Adipose tissue (tissue), 3 donors: ENCODE results near the gene CALN1. TPM values are rescaled to one million over a fixed set of nuclear protein-coding genes. Genes with fewer than 3 reads are reported as not detected.
"Not testable (repeated sequence)": the region's sequence is repeated elsewhere in the genome, so short reads cannot be mapped to it uniquely, and the experiment has no call there.

Experiments used
- H3K27ac ChIP-seq: one replicate; pipeline ENCODE4 v1.5.1; 2013; ENCODE audit warnings: low read depth, low read length
- WGBS, 3 donors: extraction: QIAGEN DNeasy Blood & Tissue Kit; methylation state at CpG; one replicate each; pipeline ENCODE4 v1.1.7; 2013; 5-methylcytosine and 5-hydroxymethylcytosine counted together
- polyA plus RNA-seq, 3 donors: library from polyadenylated mRNA; stranded (reverse); fragments of 200-250 nt; gene quantifications; one replicate each; pipeline ENCODE4 v1.2.3, GENCODE V29; 2013
- donor health status: healthy with polysubstance abuse.
- donor health status: Bipolar disorder and iron deficiency.
- donor health status: healthy.

Gene CALN1
- polyA plus RNA-seq, 3 donors: 0.12 TPM; not detected in 2

GRCh38 chr7:71835056-71835455, 577.1 kb downstream of the CALN1 start:
- H3K27ac ChIP-seq: no peak overlapping the region
- 78 to 89% (median 87%) methylated on average over 5 of the region's 5 CpGs for WGBS, 3 donors

GRCh38 chr7:71829515-71829914, 582.6 kb downstream of the CALN1 start:
- WGBS, 3 donors: 51 to 73% (median 70%) methylated on average over 3 of the region's 3 CpGs
- no peak overlapping the region for H3K27ac ChIP-seq

- 79 to 95% (median 89%) methylated on average over 2 of the region's 2 CpGs for WGBS, 3 donors
- H3K27ac ChIP-seq: no peak overlapping the region
Observed at GRCh38 chr7:71828361-71828760, 583.8 kb downstream of the CALN1 start.

- WGBS, 3 donors: 46 to 76% (median 57%) methylated on average over 3 of the region's 3 CpGs
- H3K27ac ChIP-seq: no peak overlapping the region
Observed at GRCh38 chr7:71826141-71826540, 586.0 kb downstream of the CALN1 start.

GRCh38 chr7:71824006-71824760, 588.0 kb downstream of the CALN1 start:
- H3K27ac ChIP-seq: no peak overlapping the region
- WGBS, 3 donors: 70 to 77% (median 76%) methylated on average over 9 of the region's 9 CpGs

GRCh38 chr7:71822406-71822805, 589.7 kb downstream of the CALN1 start:
- WGBS, 3 donors: 91 to 95% (median 92%) methylated on average over 8 of the region's 8 CpGs
- H3K27ac ChIP-seq: not testable (repeated sequence)

GRCh38 chr7:71817916-71818315, 594.2 kb downstream of the CALN1 start:
- H3K27ac ChIP-seq: no peak overlapping the region
- WGBS, 3 donors: 90 to 98% (median 91%) methylated on average over 1 of the region's 1 CpG

GRCh38 chr7:71808115-71808514, 604.0 kb downstream of the CALN1 start:
- 47 to 96% (median 92%) methylated on average over 1 of the region's 1 CpG for WGBS, 3 donors
- H3K27ac ChIP-seq: no peak overlapping the region

GRCh38 chr7:71804256-71804655, 607.9 kb downstream of the CALN1 start:
- 81 to 90% (median 84%) methylated on average over 3 of the region's 3 CpGs for WGBS, 3 donors
- no peak overlapping the region for H3K27ac ChIP-seq

GRCh38 chr7:71801976-71802375, 610.2 kb downstream of the CALN1 start:
- 63 to 83% (median 75%) methylated on average over 4 of the region's 4 CpGs for WGBS, 3 donors
- no peak overlapping the region for H3K27ac ChIP-seq

GRCh38 chr7:71800321-71800720, 611.8 kb downstream of the CALN1 start:
- WGBS, 3 donors: 91 to 93% (median 92%) methylated on average over 11 of the region's 11 CpGs
- H3K27ac ChIP-seq: no peak overlapping the region

- H3K27ac ChIP-seq: no peak overlapping the region
- WGBS, 3 donors: 87 to 91% (median 89%) methylated on average over 10 of the region's 10 CpGs
Observed at GRCh38 chr7:71795410-71795809, 616.7 kb downstream of the CALN1 start.

- WGBS, 3 donors: 80 to 91% (median 89%) methylated on average over 5 of the region's 5 CpGs
Observed at GRCh38 chr7:71793251-71793650, 618.9 kb downstream of the CALN1 start.

GRCh38 chr7:71787513-71787912, 624.6 kb downstream of the CALN1 start:
- WGBS, 3 donors: 90 to 96% (median 95%) methylated on average over 15 of the region's 15 CpGs
- no peak overlapping the region for H3K27ac ChIP-seq

More at GRCh38 chr7:71793251-71793650, 618.9 kb downstream of the CALN1 start:
- H3K27ac ChIP-seq: no peak overlapping the region

GRCh38 chr7:71785216-71785615, 626.9 kb downstream of the CALN1 start:
- WGBS, 3 donors: 69 to 79% (median 76%) methylated on average over 5 of the region's 5 CpGs
- no peak overlapping the region for H3K27ac ChIP-seq

GRCh38 chr7:71784781-71785180, 627.4 kb downstream of the CALN1 start:
- 84 to 91% (median 89%) methylated on average over 6 of the region's 6 CpGs for WGBS, 3 donors

GRCh38 chr7:71784180-71784579, 628.0 kb downstream of the CALN1 start:
- WGBS, 3 donors: 43 to 69% (median 62%) methylated on average over 3 of the region's 3 CpGs
- no peak overlapping the region for H3K27ac ChIP-seq

More at GRCh38 chr7:71784781-71785180, 627.4 kb downstream of the CALN1 start:
- no peak overlapping the region for H3K27ac ChIP-seq

- H3K27ac ChIP-seq: no peak overlapping the region
- WGBS, 3 donors: 60 to 79% (median 73%) methylated on average over 3 of the region's 3 CpGs
Observed at GRCh38 chr7:71783779-71784178, 628.4 kb downstream of the CALN1 start.

GRCh38 chr7:71782051-71782450, 630.1 kb downstream of the CALN1 start:
- 72 to 85% (median 76%) methylated on average over 3 of the region's 3 CpGs for WGBS, 3 donors
- H3K27ac ChIP-seq: no peak overlapping the region

- no peak overlapping the region for H3K27ac ChIP-seq
- 26 to 55% (median 37%) methylated on average over 7 of the region's 7 CpGs for WGBS, 3 donors
Observed at GRCh38 chr7:71780282-71780681, 631.9 kb downstream of the CALN1 start.
